K562 treated with DMSO at 1 percent for 48 hours (cell line): Measurements from ENCODE around the gene SAMD3. TPM values are rescaled to one million over a fixed set of nuclear protein-coding genes. Genes with fewer than 3 reads are reported as not detected.

Experiments used
- total RNA-seq: library from RNA; unstranded; fragments of 300-600 nt; gene quantifications from 2 replicates; pipeline ENCODE4 v1.2.3, GENCODE V29; 2022; ENCODE audit warnings: low replicate concordance; ENCODE audit errors: extremely low read depth

Gene SAMD3, protein sequence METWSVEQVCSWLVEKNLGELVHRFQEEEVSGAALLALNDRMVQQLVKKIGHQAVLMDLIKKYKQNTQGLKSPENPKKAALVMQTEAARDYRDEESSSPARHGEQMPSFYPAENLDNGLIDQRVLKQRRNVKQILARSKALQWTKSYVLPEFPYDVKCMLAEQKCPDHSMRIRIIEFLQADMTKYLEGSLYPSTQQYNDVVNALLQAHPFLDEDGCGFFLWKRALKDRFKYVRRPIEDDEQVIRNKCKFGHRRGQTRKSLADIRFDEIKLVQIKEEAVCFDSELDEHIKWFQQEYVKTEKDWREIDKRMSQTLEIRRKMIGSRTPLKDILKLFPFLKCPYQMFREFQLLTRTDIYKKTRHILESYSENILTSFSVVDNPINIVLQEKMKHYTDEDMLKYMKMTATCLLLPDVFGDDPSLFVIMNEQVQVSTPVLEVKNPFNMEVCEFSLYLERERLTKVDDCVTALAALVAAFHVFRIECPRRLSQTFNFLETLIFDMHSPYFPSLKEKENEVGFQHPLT
- not detected in 2 replicates for total RNA-seq

GRCh38 chr6:130222775-130223174 is at the start of gene SAMD3:
TSS of gene SAMD3 (minus strand) at chr6:130222951. CDS start at chr6:130215273, 7,678 bp downstream.

Other genes starting within 250 kb of the SAMD3 start
- not detected in 2 replicates for gene L3MBTL3, start 204.4 kb downstream of the SAMD3 start, total RNA-seq
- gene TMEM200A, start 143.1 kb upstream of the SAMD3 start, total RNA-seq, result not detected in 2 replicates